GM18870 (cell line): ENCODE results near the gene RMI1.

Source experiments
- ATAC-seq: cut with Tn5 transposase; IDR thresholded peaks from one replicate; pipeline ENCODE4 v1.9.1; 2021; ENCODE audit warnings: moderate library complexity; ENCODE audit not compliant: unreplicated experiment

The RMI1 gene

DNA sequence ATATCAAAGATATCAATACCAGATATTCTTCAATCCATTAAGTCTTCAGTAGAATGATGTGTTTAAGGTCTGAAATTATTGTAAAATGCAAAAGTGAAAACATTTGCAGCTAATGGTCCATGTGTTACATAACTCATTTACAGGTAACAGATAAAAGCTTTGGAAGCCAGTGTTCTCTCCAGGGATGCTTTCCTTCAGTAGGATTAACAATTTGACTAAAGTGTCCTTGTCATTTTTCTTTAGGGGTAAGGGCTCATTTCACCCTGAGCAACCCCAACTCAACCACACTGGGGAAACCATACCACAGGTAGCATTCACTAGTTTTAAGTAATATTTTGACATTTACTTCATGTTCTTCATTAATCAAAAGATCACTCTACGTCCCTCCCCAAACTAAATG lies 13.5 kb upstream of the RMI1 start:
- no peak for ATAC-seq

DNA sequence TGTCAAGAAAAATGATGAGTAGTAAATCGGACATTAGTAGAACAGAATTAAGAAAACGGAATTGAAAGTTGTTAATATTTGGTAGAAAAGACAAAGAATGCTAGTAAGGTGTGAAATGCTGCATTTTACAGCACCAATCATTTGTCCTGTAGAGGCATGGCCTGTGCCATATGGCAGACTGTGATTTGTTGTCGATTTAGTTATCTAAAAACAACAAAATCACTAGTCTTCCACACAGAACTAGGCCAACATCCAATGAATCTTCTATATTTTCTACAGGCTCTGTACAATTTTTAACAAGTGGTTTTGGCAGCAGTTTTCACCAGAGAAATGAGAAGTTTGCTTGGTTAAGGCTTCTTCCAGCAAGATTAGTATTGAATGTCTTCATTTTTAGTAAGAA lies 11.0 kb upstream of the RMI1 start:
- no peak for ATAC-seq

GRCh38 chr9:83971485-83971884 lies 9.1 kb upstream of the RMI1 start:
- no peak for ATAC-seq

GRCh38 chr9:83972286-83972685 lies 8.3 kb upstream of the RMI1 start:
- no peak for ATAC-seq

- no peak for ATAC-seq
Observed at GRCh38 chr9:83975300-83975699, 5.3 kb upstream of the RMI1 start.

DNA sequence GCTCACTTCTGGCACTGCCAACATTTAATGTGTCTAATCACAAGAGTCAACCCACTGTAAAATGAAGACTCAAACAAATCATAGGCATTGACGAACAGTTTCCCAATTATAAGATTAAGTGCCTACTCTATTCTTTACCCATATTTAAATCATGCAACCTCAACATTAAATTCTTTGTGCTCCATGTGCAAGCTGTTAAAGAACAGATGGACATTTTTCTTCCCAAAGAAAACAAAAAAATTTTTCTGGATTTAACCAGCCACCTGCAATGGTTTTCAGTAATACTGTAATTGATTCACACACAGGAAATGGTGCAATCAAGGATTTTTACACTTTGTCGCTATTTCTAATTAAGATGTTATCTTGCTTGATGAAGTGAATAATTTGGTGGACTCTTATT lies 4.2 kb upstream of the RMI1 start:
- ATAC-seq: no peak

DNA sequence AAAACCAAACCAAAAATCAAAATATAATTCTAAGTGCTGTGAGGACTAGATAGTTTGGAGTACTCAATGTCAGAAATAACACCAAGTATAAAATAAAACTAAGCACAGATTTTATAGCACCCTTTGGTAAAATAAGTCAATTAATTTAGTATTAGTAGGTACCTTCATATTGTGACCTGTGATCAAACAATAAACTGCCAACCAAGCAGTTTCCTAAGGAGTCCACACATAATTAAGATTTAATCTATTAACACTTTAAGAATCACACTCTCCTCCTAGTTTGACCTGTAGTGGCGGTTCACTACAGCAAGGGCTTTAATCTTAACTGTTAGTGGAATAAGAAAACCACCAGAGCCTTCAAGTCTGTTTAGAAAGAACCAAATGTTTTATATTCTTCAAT lies 3.4 kb upstream of the RMI1 start:
- no peak for ATAC-seq

DNA sequence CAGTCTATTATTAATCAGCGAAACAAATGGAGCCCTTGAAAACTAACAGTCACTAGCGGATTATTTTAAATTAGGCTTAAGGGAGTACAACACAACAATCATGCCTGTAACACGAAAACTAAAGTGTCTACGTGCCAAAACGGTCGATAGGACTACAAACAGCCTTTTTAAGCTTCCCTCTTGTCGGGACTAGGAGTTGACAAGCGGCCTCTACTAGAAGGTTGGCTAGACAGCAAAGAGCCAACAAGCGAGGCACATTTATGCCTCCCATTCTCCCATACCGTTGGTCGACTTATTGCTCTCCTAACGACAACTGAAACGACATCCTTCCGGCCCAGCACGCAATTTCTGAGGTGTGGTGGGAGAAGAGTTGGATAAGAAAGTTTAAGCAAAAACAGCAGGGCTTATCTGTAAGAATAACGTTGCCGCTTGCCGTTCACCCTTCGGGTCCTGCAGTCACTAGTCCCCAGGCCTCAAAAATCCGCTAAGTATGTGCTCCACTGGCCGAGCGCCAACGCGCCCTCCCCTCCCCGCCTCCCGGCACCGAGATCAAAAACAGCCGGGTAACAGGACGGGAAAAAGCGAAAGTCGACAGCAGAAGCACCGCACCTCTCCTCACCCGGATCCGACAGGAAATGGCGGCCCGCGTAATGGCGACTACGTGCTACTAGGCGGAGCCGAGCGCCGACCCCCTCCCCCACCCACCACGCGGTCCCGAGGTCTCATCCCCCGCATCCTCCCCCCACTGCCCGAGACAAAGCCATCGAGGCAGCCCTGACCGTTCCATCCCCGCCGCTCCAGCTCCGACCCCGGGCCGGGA lies 1.4 kb upstream of the RMI1 start:
- ATAC-seq: no peak

GRCh38 chr9:83979812-83980394 lies 702 bp upstream of the RMI1 start, which contains the start of gene HNRNPK:
TSS of gene HNRNPK (minus strand) at chr9:83980215. CDS start at chr9:83978252, 1,963 bp downstream.
- ATAC-seq: peak; percentile 78

DNA sequence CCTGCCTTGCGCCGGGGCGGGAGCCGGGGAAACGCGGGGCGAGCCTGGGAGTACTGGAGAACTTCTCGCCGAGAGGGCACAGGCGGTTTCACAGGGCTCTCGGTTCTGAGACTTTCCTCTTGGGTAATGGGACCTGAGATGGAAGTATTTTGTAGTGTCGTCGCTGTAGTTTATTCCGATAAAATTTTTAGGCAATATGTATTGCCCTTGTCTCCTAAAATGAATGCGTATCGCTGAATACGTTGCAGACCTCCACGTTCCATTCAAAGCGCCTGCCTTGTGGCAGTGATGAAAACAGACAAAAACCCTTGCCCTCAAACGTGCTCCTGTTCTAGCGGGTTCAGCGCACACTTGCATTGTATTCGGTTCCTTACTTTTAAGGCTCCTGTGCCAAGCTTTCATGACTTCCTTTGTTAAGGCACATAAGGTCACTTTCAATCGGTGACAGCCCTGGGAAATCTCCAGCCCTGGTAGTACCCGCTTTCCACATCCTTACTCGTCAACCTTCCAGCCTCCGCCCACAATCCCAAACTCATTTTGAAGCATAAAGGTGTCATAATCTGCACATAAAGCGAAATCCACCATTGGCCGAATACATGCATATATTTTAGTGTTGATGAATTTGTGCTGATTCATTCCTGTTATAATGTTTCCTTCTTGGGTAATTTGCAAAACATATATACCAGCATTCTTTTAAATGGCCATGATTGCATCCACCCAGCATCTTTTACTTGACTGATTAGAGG lies 694 bp downstream of the RMI1 start:
- peak; percentile 7 for ATAC-seq

GRCh38 chr9:83986195-83986594 lies 5.6 kb downstream of the RMI1 start:
- no peak for ATAC-seq

DNA sequence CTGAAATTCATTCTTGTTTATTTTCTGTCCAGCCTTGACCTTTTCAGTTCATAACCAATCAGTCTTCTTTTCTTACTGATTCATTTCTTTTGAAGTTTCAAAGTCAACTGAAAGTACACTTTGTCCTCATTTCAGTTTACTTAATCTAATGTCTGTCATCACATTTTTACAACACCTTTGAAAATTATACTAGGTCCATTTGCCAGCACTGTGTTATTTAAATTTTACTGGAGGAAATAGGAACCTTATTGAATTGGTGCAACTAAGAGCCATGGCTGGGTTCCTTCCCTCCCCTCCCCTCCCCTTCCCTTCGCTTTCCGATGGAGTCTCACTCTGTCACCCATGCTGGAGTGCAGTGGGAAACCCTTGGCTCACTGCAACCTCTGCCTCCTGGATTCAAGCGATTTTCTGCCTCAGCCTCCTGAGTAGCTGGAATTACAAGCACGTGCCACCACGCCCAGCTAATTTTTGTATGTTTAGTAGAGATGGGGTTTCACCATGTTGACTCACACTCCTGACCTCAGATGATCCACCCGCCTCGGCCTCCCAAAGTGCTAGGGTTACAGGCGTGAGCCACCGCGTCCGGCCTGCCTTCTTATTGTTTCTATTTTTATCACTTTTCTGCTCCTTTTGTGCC lies 6.3 kb downstream of the RMI1 start:
- no peak for ATAC-seq

- ATAC-seq: no peak
Observed at GRCh38 chr9:83987402-83987791, 6.8 kb downstream of the RMI1 start.

DNA sequence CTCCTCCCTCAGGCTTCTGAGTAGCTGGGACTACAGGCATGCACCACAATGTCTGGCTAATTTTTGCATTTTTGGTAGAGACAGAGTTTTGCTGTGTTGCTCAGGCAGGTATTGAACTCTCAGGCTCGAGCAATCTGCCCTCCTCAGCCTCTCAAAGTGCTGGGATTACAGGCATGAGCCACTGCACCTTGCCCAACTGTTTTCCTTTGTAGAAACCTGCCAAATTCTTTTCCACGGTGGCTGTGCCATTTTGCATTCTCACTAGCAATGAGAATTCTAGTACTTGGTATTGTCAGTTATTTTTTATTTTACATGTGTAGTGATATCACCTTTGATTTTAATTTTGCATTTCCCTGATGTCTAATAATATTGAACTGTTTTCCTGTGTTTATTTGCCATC lies 7.8 kb downstream of the RMI1 start:
- no peak for ATAC-seq

- ATAC-seq: no peak
Observed at GRCh38 chr9:83991355-83991754, 10.8 kb downstream of the RMI1 start.

- ATAC-seq: no peak
Observed at GRCh38 chr9:83992407-83992806, 11.8 kb downstream of the RMI1 start.

- ATAC-seq: no peak
Observed at GRCh38 chr9:83992901-83993300, 12.3 kb downstream of the RMI1 start.

GRCh38 chr9:83996126-83996525 lies 15.5 kb downstream of the RMI1 start:
- ATAC-seq: no peak

GRCh38 chr9:83999141-83999918 lies 18.7 kb downstream of the RMI1 start:
- no peak for ATAC-seq

- ATAC-seq: no peak
Observed at GRCh38 chr9:84000186-84000585, 19.6 kb downstream of the RMI1 start.

DNA sequence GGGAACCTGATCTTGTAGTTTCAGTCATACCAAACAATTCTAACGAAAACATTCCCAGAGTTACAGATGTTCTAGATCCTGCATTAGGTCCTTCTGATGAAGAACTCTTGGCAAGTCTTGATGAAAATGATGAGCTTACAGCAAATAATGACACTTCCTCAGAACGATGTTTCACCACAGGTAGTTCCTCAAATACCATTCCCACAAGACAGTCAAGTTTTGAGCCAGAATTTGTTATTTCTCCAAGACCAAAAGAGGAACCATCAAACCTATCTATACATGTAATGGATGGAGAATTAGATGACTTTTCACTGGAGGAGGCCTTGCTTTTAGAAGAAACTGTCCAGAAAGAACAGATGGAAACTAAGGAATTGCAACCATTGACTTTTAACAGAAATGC lies 21.0 kb downstream of the RMI1 start:
- ATAC-seq: no peak
